ENCODE results near the gene LYAR.

Gene LYAR

DNA sequence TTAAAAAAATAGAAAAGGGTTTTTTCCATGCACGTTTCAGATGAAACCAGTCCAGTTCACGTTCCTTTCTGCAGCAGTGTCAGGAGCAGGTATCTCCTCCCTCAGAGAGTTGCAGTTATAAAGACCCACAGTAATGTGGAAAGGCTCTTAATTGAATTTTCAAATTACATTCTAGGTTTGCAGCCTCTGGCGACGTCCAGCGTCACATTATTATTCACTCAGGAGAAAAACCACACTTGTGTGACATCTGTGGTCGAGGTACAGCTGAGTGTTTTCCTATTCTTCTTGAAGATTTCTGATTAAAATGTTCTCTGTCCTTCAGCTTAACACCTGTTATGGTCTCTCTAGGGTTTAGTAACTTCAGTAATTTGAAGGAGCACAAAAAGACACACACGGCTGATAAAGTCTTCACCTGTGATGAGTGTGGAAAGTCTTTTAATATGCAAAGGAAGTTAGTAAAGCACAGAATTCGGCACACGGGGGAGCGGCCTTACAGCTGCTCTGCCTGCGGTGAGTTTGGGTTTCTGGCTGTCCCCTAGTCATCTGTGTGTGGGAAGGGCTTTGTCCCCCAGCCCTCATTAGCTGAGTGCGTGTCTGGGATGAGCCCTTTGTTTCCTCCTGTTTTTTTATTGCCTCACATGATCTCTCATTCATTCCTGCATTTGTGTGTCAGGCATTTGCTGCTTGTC lies 25.7 kb upstream of the LYAR start:
- no peak for DNase-seq

DNA sequence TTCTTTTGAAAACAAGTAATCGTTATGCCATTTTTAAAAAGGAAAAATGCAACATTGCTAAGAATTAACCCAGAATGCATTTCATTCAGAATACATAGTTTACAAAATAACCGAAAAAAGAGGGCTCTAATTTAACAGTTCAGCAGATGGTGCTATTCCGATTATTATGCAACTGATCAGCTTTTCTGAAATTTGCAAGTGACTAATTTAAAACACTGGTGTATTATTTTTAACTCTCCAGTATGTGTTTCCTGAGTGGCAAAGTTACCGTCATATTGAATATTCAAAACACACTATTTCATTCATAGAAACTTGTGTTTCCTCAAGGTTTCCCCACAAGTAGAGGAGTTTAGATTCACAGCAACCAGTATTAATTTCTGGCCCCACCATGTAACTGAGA lies 21.2 kb upstream of the LYAR start:
- no peak for DNase-seq

DNA sequence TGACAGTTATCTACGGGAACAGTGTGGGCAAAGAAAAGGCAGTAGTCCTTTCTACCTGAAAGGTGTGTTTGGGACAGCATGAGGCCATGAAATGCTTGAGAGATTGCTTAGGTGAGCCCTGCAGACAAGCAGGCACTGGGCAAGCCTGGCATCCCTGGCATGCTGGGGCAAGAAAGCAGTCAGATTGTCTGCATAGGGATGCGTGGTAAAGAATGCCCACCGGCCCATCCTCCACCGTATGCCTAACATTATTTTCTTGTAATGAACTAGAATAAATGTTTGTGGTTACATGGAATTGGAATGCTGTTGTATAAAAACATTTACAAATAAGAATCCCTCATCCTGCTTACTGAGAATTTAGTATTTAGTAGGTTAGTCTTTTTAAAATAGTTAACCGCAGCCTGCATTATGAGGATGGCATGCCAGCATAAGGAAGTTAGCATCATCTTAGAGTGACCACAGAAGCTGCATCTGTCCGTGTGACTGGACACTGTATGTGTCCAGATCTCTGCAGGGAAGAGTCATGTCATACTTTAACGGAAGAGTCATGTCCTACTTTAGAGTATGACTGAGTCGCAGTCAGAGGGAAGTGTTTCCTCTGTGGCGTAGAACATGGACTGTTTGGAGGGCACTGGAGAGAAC lies 19.0 kb upstream of the LYAR start:
- DNase-seq = no peak

DNA sequence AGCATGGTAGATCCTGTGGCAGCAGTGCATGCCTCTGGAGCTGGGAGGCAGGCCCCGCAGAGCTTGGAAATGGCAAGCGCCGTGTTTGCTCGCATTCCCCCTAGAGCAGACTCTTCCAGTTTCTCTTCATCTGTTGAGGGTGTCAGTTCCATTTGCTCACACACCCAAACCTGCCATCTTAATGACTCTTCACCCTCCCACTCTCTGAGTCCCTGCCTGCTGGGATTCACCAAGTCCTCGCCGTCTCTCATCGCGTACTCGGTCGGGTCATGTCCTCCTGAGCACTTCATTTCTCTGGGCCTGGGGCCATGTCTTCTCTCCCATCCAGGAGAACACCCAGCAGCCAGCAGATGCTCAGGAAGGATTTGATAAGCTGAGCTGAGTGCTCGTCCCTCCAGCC lies 17.0 kb upstream of the LYAR start:
- DNase-seq = no peak

DNA sequence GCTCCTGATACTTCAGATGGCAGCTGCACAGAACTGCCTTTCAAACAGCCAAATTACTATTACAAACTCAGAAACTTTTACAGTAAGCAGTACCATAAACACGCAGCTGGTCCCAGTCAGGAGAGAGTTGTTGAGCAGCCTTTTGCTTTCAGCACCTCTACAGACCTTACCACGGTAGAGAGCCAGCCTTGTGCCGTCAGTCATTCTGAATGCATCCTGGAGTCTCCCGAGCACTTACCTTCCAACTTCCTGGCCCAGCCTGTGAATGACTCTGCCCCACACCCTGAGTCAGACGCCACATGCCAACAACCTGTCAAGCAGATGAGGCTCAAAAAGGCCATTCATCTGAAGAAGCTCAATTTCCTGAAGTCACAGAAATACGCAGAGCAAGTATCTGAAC lies 12.5 kb upstream of the LYAR start:
- no peak for DNase-seq

DNA sequence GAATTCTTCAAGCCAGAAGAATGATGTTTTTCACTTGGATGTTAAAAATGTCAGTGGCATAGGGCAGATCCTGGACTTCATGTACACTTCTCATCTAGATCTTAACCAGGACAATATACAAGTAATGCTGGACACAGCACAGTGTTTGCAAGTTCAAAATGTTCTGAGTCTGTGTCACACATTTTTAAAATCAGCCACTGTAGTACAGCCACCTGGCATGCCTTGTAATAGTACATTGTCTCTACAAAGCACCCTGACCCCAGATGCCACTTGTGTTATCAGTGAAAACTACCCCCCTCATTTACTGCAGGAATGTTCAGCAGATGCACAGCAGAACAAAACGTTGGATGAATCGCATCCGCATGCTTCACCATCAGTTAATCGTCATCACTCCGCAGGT lies 12.0 kb upstream of the LYAR start:
- DNase-seq = no peak

DNA sequence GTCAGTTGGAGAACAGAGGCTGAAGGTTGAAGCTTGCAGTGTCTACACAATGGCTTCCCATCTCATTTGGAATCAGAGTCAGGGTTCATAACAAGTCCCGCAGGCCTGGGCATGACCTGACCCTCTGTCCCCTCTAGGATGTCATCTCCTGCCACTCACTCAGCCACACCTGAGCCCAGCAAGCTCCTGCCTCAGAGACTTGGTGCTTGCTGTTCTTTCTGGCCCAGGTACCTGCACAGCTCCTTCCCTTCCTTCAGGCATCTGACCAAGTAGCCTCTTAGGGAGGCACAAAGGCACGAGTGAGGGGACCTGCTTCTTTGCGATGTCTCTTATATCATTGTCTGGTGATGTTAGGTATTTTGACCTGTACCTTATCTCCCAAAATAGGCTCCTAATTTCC lies 9.1 kb upstream of the LYAR start:
- no peak for DNase-seq

DNA sequence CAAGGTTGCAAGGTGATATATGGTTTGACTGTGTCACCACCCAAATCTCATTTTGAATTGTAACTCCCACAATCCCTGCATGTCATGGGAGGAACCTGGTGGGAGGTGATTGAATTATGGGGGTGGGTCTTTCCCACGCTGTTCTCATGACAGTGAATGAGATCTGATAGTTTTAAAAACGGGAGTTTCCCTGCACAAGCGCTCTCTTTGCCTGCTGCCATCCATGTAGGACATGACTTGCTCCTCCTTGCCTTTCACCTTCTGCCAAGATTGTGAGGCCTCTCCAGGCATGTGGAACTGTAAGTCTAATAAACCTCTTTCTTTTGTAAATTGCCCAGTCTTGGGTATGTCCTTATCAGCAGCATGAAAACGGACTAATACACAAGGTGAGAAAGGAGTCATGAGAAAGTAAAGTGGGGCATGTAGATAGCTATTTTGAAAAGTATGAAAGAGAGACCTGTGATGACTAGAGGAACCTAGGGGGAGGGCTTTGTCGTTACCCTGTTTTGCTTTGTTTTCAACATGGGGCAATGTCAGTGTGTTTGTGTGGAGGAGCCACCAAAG lies 6.4 kb upstream of the LYAR start:
- DNase-seq = no peak

DNA sequence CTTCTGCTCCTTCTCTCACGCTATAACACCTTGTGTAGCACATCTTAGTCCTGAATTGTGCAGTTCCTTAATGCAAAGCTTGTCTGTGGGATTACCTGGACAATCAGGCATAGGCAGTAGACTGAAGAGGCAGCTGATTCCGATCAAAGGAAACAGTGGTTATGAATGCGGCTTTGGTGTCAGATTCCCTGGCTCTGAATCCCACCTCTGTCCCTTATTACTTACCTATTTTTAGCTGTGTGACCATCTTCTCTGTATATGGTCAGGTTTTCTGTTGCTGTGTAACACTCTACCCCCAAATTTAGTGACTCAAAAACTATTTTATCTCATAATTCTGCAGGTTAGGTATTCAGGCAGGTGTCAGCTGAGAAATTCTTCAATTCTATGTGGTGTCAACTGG lies 3.3 kb upstream of the LYAR start:
- no peak for DNase-seq

DNA sequence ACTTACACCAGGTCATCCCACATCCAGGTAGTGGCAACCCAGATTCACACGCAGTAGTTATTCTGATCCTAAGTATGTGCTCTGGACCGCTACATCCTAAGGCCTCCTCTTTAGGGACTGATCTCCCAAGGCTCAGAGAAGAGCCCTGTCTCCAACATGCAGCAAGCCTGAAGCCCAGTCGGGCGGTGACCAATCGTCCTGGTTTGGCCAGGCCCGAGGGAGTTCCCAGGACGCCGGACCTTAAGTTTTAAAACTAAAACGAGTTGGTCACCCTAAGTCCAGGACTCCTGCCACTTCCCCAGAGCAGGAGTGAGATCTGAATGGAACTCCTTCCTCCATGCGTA lies 385 bp downstream of the LYAR start:
- DNase-seq = peak; percentile 8

DNA sequence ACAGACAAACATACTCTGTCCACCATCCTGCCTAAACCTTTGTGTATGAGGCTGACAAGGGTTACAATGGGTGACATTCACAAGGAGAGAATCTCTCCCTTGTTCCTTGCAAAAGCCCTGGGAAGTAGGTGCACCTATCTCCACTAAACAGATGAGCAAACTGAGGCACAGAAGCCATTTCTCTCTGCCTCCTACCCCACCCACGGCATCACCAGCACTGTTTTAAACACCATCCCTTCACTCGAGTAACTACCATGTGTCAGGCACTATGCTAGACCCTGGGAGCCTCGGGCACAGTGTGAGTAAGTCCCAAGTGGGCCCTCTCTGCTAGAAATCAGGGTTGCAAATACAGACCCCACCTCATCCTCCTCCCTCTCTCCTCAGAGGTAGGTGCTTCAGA lies 899 bp downstream of the LYAR start:
- no peak for DNase-seq

DNA sequence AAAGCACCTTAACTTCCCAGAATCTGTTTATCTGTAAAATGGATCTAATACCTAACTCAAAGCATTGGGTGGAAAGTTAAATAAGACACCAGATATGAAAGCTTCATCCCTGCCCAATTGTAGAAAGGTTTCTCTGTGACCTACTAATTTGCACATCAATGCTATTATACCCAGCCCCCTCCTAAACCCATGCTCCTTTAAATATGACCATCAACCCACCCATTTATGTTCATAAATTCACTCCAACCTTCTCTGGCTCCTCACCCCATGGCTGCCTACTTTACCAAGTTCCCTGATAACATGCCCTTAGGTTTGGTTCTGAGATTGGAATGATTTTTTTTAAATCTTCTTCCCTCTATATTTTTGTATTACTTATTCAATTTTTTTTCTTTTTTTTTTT lies 1.9 kb downstream of the LYAR start:
- DNase-seq = no peak

DNA sequence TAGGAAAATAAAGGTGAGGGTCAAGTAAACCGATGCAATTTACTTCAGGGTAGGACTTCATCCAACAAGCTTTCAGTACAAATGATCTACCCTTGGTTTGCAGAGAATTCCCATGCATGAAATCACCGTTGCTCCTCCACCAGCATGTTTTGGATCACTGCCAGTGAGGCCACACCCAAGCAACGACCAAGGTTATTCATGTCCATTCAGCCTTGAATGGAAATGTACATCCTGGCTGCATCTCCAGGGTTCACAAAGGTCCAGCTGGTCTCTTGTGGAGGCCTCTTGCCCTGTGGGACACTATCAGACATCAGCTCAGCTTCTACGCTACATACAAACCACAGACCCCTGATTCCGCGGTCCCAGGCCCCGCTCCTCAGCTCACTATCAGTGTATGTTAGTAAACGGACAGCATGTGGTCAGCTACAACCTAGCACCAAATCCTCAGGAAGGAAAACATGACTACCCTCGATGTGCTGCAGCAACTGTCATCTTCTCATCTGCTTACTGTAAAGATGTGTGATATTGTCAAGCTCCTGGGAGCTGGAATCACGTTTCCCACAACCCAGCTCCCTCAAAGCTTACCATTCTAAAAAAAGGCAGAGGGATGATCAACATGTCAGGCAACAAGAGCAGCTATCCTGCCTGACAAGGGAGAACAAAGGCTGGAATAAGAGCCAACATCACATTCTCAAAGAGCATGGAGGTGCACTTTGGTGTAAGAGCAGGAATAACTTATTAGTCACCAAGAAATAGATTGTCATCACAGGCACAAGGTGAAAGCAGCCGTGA lies 4.9 kb downstream of the LYAR start:
- DNase-seq = no peak

DNA sequence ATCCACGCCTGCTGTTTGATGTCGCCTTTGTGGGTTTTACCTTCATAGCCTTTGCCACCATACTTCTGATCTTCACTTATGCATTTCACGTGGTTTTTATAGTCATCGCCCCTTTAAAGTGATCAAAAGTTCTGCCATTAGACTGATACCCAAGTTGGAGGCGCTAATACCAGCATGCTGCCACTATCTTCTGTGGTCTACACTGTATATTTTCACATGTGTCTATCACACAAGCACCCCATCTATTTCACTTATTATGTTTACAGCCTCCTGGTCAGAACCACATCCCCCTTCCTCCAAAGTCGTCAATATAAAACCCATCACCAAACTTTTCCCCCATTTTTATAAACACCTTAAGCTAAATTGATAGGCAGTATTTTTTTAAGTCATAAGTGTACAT lies 8.2 kb downstream of the LYAR start:
- DNase-seq = no peak

DNA sequence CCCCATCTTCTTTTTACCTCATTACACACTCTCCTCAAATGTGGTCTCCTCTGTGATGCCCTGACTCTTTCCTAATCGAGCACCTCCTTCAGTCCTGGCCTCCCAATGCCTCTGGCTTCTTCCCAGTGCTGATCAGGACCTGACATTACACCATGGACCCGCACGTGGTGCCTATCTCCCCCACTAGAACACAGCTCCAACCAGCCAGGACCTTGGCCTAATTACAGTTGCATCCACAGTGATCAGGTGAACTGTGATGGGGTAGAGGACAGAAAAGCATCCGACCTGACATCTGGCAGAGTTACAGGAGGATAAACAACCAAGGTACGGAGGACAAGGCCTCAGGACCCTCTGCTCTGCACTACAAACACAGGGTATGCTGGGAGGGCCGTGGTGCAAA lies 12.4 kb downstream of the LYAR start:
- no peak for DNase-seq

DNA sequence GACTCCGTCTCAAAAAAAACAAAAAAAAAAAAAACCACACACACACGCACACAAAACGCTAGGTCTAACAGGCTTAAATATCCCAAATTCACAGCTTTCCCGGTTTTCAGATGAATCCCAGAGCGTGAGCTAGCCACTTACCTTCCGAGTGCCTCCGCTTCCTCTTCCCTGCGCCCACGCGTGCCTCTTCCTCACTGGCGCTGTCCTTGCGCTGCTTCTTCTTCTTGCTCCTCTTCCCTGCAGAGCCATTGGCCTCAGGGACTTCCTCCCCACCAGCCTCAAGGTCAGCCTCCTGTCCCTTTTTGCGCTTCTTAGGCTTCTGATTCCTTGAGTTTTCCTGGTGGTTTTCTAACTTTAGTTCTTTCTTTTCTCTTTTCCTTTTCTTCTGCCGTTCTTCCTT lies 15.7 kb downstream of the LYAR start:
- no peak for DNase-seq

DNA sequence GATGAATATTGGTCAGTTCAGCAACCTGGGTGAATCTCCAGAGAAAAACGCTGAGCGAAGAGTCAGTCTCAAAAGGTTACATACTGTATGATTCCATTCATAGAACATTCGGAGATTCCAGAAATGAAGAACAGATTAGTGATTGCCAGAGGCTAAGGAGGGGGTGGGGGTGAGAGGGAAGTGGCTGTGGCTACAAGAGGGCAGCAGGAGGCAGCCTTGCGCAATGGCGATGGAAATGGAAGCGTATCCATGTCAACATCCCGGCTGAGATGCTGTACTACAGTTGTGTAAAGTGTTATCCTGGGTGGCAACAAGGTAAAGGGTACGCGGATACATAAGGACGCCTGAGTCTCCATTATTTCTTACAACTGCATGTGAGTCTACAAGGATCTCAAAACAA lies 18.0 kb downstream of the LYAR start:
- no peak for DNase-seq

DNA sequence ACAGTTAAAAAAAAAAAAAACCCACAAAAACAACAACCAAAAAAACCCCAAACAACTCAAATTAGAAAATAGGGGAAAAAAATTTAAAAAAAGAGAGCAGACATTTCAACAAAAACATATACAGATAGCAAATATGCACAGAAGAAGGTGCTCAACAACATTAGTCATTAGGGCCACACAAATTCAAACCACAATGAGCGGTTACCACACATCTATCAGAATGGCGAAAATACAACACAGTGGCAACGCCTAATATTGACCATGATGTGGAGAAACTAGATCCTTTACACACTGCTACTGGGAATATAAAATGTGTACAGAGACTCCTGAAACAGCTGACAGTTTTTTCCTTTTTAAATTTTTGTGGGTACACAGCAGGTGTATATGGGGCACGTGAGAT lies 19.4 kb downstream of the LYAR start:
- DNase-seq = no peak

DNA sequence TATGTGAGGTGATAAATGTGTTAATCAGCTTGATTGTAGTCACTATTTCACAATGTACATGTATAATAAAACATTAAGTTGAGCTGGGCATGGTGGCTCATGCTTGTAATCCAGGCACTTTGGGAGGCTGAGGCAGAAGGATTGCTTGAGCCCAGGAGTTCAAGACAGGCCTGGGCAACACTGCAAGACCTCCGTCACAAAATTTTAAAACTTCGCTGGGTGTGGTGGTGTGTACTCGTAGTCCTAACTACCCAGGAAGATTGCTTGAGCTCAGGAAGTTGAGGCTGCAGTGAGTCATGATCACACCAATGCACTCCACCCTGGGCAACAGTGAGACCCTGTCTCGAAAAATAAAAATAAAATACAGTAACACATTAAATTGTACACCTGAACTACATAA lies 20.1 kb downstream of the LYAR start:
- DNase-seq = peak; percentile 29

DNA sequence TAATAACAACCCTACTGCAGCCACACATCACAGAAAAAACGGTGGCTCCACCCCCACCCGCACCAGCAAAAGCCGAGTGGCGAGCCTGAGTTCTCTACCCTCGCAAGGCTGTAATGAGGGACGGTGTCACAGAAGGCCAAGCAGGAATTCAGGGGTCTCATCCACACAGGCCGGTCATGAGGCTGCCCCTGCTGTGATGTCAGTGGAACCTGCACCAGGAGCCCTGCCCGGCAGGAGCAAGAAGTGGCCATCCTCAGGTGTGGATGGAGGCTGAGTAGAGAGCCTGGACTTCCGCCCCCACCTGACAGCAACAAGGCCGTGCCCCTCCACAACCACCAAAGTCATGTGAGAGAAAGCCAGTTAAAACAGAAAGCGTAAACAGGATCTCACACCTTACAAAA lies 20.6 kb downstream of the LYAR start:
- peak; percentile 15 for DNase-seq

DNA sequence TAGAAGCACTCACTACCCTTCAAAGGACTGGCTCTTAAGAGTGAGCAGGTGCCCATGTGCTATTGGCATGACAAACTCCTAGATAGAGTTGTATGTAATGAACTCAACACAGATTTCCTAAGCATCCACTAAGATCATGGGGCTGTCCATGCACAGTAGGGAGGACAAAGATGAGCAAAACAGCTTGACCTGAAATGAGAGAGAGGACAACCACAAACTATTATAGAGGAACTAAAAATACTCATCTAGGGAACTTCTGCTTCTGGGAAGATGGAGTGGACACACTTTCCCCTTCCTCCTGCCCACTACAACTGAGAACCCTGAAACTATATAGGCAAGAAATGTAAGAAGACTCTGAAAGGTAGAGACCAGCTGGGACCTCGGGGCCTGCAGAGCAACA lies 21.2 kb downstream of the LYAR start:
- no peak for DNase-seq

DNA sequence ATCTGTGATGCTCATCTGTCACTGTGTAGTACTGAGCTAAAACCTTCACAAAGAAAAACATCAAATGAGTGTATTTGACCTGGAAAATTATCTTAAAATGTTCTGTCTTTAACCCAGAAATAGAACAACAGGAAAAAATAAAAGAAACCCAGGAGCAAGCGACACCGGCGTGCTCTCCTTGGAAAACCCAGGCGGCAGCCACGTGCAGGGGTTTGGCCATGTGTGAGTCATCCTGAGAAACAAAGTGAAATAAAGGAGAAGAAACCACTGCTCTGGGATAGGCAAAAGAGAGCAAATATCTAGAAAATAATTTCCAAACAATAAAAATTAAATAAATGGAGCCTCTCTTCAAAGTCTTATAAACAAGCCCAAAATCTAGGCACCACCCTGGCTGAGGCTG lies 22.0 kb downstream of the LYAR start:
- no peak for DNase-seq

DNA sequence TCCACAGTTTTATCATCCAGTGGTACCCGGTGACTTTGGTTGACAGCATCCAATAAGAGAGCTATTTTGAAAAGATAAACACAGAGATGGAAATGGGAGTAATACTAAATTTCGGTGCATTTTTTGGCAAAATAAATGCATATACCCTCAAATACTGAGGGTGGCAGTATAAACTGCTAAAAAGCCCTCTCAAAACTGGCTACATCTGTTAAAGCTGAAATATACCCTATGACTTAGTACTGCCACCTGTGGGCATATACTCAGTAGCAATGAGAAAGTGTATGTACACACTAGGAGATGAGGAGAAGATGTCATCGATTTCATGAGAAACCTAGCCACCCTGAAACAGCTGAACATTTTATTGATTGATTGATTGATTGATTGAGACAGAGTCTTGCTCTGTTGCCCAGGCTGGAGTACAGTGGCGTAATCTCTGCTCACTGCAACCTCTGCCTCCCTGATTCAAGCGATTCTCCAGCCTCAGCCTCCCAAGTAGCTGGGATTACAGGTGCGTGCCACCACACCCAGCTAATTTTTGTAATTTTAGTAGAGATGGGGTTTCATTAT lies 29.7 kb downstream of the LYAR start:
- peak; percentile 53 for DNase-seq
